CD4-positive, alpha-beta T cell treated with Interleukin-17A for 1 hour (primary cell): Measurements from ENCODE around the gene PPP1R7.

Source experiments
- DNase-seq: peaks from one replicate; pipeline ENCODE4 v3.0.0-alpha.2; 2020

PPP1R7 gene

GRCh38 chr2:241141214-241141770, 9.0 kb upstream of the PPP1R7 start:
- no peak for DNase-seq

DNA sequence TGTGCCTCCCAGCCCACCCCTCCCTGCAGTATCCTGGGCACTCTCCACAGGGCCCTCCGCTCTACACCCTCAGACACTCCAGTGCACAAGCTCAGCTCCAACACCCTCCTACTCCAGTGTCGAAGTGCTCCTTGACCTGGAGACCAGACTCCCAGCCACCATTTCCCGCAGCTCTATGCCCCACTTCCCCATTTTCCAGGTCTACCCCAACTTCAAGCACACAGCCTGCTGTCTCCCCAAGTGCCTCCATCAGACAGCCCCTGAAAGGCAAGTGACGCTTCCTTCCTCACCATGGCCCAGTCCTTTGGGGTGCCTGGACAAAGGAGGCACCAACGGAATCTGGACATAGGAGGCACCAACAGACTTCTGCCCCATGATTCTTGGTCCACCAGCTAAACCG, 8.2 kb upstream of the PPP1R7 start:
- DNase-seq: no peak

GRCh38 chr2:241142593-241142992, 7.7 kb upstream of the PPP1R7 start:
- no peak for DNase-seq

- no peak for DNase-seq
These were observed 4.0 kb upstream of the PPP1R7 start for GRCh38 chr2:241146286-241146685.

DNA sequence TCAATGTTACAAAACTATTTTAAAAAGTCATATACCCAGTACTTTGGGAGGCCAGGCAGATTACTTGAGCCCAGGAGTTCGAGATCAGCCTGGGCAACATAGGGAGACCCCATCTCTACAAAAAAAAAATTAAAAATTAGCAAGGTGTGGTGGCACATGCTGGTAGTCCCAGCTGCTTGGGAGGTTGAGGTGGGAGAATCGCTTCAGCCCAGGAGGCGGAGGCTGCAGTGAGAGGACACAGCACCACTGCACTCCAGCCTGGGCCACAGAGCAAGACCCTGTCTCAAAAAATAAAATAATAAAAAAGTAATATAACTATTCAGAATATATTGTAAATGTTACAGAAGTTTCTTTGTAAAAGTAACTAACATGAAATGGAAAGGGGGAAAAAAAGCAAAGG, 2.9 kb upstream of the PPP1R7 start:
- no peak for DNase-seq

DNA sequence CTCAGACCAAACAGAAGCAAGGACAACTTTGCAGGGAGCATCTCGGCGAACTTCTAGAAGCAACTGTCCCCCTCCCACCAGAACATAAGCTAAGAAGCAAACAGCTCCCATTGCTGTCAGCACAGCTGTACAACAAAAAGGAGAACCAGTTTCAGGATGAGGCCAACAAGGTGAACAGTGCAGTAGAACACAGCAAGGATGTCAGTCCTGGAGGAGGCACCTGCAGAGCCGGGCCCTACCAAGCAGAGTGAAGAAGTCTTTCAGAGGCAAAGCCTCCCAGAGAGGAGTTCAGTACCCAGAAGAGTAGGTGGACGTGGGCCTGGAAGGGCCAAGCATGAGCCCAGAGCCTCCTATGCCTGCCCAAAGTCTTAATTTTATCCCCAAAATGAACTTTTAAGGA, 2.0 kb upstream of the PPP1R7 start:
- DNase-seq: no peak

DNA sequence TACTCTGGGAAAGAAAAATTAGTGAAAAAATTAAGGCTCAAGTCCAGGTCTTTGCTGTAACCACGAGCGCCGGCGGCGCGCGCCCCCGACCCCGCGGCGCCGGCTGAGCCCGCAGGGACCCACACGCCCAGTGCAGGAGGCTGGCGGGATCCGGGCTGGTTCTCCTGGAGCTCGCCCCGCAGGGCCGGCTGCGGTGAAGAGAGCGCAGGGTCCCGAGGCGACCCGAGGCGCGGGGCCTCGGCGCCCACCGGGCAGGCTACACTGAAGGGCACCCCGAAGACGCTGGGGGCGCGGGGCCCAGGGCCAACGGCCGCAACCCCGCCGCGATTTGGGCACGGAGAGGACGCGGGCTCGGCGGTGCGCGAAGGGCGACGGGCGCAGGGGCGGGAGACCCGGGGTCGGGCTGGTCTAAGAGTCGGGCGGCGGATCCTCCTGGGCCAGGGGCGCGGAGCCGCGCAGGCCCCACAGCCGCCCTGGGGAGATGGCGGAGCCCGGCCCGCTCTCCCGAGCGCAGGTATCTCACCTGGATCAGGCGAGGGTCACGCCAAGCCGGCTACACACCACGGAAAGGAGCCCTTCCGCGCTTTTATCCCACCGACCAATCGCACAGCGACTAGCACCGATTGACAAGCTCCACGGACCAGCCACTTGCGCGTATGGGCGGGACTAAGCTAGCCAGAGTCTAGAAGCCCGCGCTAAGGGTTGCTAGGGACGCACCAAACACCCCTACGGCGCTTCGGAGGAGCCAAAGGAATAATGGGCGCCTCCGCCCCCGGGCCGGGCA, 1.2 kb upstream of the PPP1R7 start, which contains the start of gene PASK:
PASK (minus strand) TSS at position 582 of the 784 bp plus-strand sequence. CDS start 6,440 bp downstream, outside the sequence.
- DNase-seq: peak; percentile 95

- DNase-seq: no peak
These were observed 667 bp upstream of the PPP1R7 start for GRCh38 chr2:241149675-241149924.

GRCh38 chr2:241150660-241151530, 628 bp downstream of the PPP1R7 start:
- DNase-seq: no peak

DNA sequence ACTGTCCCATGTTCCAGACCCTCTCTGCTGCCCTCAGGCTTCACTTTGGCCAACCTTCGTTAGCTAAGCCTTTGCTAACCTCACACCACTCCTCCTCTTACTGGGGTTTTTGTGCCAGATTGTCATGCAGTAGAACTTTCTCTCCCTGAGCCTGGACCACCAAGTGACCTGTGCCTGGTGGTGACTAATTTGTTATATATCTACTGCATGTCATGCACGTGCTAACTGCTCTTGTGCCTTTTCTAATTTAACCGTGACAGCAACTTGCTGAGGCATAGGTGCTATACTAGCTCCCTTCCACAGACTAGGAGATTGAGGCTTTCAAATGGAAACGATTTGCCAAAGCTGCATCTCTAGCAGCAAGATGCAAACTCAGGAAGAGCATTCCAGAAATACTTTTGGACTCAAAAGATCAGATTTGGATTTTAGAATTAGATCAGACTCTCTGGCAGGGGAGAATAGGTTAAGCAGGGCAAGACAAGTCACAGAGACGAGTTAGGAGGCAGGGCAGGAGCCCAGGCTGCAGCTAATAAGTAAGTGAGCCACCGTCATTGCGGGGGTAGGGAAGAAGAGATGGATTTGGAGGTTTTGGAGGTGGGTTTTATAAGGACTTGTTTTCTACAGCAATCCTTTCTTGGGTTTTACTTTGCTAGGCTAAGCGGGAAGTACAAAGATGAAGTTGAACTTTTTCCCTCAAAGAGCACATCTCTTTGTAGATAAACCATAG, 1.8 kb downstream of the PPP1R7 start:
- no peak for DNase-seq

DNA sequence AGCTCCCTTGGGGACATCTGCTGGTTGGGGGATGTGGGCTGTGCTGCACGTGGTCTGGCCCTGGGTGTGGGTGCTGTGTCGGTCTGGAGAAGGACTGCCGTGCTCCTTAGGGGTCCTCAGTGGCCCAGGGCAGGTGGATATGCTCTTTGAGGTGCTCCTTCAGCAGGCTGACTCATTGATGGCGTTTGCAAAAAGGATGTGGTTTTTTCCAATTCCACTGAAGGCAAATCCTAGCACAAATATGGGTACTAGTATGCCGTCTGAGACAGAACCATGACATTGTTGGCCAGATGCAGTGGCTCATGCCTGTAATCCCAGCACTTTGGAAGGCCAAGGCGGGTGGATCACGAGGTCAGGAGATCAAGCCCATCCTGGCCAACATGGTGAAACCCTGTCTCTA, 3.3 kb downstream of the PPP1R7 start:
- DNase-seq: no peak

DNA sequence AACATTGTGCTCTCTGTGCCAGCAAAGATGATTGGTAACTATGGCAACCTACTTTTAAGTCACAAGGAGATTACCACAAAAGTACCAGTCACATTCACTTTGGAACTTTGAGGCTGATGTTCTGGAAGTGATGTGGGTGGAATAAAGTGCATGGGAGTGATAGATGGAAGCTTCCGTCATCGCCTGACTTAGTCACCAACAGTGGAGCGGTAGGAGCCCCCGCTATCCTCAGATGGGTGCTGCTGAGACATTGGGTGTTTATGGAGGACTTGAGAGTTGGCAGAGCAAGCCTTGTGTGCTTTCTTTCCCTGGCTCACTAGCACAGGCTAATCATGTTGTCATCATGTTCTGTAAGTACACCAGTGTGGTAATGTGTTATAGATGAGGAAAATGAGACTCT, 4.6 kb downstream of the PPP1R7 start:
- DNase-seq: no peak

DNA sequence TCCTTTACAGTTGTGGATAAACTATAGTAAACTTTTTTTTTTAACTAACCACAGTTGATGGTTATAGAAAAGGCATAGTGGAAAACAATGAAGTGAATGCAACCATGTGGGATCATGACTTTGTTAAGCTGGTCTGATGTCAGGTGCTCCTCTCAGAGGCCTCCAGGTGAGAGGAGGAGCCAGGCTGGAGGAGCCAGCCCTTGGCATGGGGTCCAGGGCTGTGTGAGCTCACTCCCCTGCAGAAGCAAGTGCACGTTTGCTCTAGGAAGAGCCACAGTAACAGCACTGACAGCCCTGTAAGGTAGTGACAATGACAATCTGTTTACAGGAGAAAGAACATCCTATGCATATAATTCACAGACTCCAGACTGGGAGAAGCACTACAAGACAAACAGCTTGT, 5.7 kb downstream of the PPP1R7 start:
- no peak for DNase-seq

DNA sequence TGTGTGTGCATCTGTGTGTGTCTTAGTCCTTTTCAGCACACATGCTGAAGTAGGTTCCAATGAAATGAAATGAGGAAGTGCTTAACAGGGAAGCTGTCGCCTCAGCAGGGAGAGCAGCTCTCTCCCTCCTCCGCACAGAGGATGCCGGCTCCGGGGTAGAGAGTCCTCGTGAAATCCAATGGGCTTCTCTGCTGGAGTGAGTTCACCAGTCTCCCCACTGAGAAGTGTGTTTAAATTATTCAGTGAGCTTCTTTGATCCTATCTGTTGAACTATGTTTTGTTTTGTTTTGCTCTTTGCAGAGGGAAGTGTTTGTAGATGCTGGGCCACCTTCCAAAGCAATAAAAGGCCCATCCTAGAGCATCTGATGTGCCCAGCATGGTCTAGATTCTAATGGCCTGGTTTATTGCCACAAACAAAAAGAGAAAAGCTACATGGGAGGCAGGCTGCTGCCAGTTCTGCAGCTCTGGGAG, 6.7 kb downstream of the PPP1R7 start:
- DNase-seq: no peak

GRCh38 chr2:241157841-241158545, 7.7 kb downstream of the PPP1R7 start:
- DNase-seq: no peak

DNA sequence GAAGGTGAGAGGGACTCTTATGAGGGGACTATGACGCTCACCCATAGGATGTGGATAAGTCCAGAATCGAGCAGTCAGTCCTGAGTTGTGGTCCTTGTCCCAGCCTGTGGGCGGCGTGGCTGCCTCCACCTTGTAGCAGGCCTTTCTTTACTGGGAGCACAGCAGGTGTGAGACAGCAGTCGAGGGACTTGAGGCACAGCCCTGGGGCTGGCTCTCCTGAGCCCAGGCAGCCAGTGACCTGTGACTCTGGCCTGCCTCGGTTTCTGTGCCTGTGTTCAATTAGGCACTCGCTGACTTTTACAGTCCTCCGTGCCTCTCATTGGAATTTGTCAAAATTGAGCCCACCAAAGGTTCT, 8.3 kb downstream of the PPP1R7 start:
- no peak for DNase-seq

DNA sequence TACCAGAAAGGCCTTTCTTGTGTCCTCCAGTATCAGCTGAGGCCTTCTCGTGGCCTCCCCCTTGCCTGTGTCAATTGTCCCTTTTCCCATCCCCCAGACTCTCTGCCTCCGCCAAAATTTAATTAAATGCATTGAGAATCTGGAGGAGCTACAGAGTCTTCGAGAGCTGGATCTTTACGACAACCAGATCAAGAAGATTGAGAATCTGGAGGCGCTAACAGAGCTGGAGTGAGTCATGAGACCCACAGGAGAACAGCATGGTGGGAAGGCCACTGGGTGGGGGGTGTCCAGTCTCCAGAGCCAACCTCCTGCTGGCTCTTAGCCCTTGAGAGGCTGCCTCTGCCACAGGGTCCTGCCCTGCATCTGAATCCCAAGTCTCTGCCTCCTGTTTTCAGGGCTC, 8.8 kb downstream of the PPP1R7 start:
- DNase-seq: no peak

DNA sequence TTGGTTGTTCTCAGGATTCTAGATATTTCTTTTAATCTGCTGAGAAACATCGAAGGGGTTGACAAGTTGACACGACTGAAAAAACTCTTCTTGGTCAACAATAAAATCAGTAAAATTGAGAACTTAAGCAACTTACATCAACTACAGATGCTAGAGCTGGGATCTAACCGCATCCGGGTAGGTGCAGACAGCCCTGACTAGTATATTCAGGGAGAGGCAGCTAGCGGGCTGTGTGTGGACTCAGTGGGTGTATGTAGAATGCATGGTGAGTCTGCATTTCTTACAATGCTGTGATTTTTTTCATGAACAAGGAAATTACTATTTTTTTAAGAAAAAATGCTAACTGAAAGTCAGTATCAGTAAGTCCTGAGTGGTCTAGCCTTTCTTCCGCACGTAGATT, 10.1 kb downstream of the PPP1R7 start:
- no peak for DNase-seq

DNA sequence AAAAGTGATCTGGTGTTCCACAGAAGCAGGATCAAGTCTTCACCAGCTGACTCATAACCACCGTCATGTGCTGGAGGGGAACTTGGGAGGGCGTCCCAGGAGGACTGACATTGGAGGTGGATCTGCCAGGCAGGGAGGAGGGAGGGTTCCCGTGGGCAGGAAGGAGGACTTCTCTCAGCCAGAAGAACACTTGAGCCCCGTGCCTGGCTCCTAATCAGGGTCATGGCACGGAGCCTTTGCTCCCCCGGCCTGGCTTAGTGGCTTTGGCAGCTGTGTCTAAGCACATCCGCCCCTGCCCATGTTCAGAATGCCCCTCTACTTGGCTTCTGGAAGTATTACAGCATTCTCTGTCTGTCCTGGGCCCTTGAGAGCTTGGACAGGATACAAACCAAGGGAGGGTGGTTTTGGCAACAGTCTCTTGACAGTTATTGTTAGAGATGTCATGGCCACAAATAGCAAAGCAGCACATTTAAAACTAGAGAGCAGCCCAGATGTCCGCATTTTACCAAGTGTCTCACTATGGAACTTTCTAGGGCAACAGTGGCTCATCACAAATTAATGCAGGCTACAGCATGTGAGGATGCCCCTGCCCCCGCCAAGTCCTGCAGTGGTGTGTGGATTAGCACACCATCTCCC, 11.5 kb downstream of the PPP1R7 start:
- no peak for DNase-seq

DNA sequence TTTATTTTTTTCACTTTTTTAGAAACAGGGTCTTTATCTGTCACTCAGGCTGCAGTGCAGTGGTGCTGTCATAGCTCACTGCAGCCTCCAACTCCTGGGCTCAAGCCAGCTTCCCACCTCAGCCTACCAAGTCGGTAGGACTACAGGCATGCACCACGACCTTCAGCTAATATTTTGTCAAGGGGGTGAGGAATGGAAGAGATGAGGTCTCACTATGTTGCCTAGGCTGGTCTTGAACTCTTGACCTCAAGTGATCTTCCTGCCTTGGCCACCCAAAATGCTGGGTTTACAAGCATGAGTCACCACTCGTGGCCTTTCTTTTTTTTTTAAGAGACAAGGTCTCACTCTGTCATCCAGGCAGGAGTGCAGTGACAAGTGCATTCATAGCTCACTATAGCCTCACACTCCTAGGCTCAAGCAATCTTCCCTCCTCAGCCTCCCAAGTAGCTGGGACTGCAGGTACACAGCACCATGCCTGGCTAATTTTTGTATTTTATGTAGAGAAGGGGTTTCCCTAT, 13.4 kb downstream of the PPP1R7 start:
- DNase-seq: no peak

GRCh38 chr2:241168366-241168765, 18.1 kb downstream of the PPP1R7 start:
- DNase-seq: no peak

GRCh38 chr2:241173557-241173956, 23.3 kb downstream of the PPP1R7 start:
- DNase-seq: no peak
